BE2C (cell line): ENCODE results near the gene FOLR1.
"Not testable (repeated sequence)": the region's sequence is repeated elsewhere in the genome, so short reads cannot be mapped to it uniquely, and the experiment has no call there.

ENCODE experiments used
- DNase-seq: peaks from one replicate; pipeline ENCODE4 v3.0.0-alpha.2; 2020
- H3K27me3 ChIP-seq: fragments of 250-450 bp; sonication (Bioruptor Pico); 2 replicates; pipeline ENCODE4 v1.5.1; 2020; ENCODE audit warnings: mild to moderate bottlenecking
- H3K36me3 ChIP-seq: fragments of 250-450 bp; sonication (Bioruptor Pico); 2 replicates; pipeline ENCODE4 v1.5.1; 2020; ENCODE audit warnings: mild to moderate bottlenecking
- H3K4me1 ChIP-seq: fragments of 250-450 bp; sonication (Bioruptor Pico); 2 replicates; pipeline ENCODE4 v1.5.1; 2020
- H3K4me3 ChIP-seq: 2 replicates; pipeline ENCODE4 v1.5.1; 2011; ENCODE audit warnings: low read depth, low read length
- H3K9me3 ChIP-seq: fragments of 250-450 bp; sonication (Bioruptor Pico); 2 replicates; pipeline ENCODE4 v1.5.1; 2020
- TF ChIP-seq, protein P1 (sequence below): IDR thresholded peaks from 2 replicates; pipeline ENCODE4 v1.5.1; 2012; ENCODE audit warnings: mild to moderate bottlenecking, low read depth, low read length

Gene FOLR1

GRCh38 chr11:72155751-72156150 is 36.2 kb upstream of the FOLR1 start:
- no peak for DNase-seq
- H3K9me3 ChIP-seq = no peaks in the 10 kb centered on the region
- peaks cover 5% of the 10 kb centered on the region for H3K4me1 ChIP-seq
- no peaks in the 10 kb centered on the region for H3K27me3 ChIP-seq
- TF ChIP-seq, protein P1, sequence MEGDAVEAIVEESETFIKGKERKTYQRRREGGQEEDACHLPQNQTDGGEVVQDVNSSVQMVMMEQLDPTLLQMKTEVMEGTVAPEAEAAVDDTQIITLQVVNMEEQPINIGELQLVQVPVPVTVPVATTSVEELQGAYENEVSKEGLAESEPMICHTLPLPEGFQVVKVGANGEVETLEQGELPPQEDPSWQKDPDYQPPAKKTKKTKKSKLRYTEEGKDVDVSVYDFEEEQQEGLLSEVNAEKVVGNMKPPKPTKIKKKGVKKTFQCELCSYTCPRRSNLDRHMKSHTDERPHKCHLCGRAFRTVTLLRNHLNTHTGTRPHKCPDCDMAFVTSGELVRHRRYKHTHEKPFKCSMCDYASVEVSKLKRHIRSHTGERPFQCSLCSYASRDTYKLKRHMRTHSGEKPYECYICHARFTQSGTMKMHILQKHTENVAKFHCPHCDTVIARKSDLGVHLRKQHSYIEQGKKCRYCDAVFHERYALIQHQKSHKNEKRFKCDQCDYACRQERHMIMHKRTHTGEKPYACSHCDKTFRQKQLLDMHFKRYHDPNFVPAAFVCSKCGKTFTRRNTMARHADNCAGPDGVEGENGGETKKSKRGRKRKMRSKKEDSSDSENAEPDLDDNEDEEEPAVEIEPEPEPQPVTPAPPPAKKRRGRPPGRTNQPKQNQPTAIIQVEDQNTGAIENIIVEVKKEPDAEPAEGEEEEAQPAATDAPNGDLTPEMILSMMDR = no peak
- no peak overlapping the region for H3K4me3 ChIP-seq
- H3K36me3 ChIP-seq = no peaks in the 10 kb centered on the region

DNA sequence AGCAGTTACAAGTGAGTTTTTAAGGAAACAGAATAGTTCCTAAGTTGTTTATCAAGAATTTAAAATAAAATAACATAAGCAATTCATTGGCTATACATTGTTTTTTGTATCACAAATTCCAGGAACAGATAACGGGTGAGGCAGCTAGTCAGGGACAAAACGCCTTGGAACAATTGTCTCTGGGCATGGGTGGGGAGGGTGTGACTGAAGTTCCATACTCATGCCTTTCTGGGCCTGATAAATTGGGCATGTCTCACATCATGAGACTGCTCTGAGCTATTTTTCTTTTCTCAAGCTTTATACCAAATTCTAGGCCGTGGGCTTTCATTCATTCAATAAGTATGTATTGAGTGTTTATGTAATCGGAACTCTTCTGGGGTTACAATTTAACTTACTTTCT is 34.8 kb upstream of the FOLR1 start:
- H3K4me3 ChIP-seq = no peak overlapping the region
- no peaks in the 10 kb centered on the region for H3K27me3 ChIP-seq
- H3K4me1 ChIP-seq = peaks cover 5% of the 10 kb centered on the region
- TF ChIP-seq, protein P1 = no peak
- no peaks in the 10 kb centered on the region for H3K36me3 ChIP-seq
- DNase-seq = no peak
- H3K9me3 ChIP-seq = no peaks in the 10 kb centered on the region

DNA sequence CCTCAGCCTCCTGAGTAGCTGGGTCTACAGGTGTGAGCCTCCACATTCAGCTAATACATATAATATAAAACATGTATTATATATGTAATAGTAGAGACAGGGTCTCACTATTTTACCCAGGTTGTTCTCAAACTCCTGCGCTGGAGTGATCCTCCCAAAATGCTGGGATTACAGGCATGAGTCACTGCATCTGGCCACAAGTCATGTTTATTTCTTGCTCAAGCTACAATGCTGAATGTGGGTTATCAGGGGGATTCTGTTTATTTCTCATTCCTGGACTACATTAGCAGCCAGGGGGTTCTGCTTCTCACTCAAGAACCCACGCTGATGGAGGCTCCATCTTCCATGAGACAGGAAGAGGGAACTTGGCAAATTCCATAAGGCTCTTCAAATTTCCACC is 31.6 kb upstream of the FOLR1 start:
- TF ChIP-seq, protein P1 = no peak
- H3K27me3 ChIP-seq = no peaks in the 10 kb centered on the region
- H3K4me3 ChIP-seq = no peak overlapping the region
- no peak for DNase-seq
- no peaks in the 10 kb centered on the region for H3K4me1 ChIP-seq
- H3K36me3 ChIP-seq = no peaks in the 10 kb centered on the region
- no peaks in the 10 kb centered on the region; the same call in 1 of the 2 replicates for H3K9me3 ChIP-seq

DNA sequence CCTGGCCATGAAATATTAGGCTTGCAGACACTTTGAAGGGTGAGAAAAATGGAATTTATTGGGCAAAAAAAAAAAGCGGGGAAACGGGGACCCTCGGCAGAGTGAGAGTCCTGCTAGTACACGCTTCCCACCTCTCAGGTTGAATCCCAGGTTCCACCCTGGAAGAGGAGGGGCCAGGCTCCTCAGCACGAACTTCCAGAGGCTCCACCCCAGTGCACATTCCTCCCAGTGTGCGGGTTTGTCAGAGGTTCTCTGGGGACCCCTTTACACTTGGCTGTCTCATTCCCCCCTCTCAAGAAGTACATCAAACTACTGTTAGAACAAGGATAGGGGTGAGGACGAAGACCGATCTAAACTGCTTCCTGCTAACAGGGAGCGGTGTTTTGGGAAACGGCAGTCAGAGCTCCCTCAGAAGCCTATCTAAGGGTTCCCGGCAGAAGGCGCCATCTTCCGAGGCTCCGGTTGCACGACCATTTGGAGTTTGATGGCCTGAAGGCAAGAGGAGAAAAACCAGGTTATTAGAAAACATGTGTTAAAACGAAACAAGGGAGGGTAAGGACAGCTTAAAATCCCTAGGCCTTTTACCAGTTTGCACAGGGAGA is 28.9 kb upstream of the FOLR1 start:
- Histone ChIP-seq H3K4me1 (no peaks in the 10 kb centered on the region), H3K27me3 (no peaks in the 10 kb centered on the region), H3K9me3 (no peaks in the 10 kb centered on the region; the same call in 1 of the 2 replicates), H3K36me3 (no peaks in the 10 kb centered on the region), H3K4me3 (no peak overlapping the region)
- no peak for DNase-seq
- TF ChIP-seq, protein P1 = no peak

DNA sequence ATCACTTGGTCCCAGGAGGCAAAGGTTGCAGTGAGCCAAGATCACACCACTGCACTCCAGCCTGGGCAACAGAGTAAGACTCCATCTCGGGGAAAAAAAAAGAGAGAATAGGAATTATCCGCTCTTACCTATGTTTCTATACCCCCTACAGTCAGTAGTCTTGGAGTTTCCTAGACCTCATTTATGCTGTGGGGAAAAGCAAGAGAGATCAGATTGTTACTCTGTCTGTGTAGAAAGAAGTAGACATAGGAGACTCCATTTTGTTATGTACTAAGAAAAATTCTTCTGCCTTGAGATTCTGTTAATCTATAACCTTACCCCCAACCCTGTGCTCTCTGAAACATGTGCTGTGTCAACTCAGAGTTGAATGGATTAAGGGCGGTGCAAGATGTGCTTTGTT is 27.8 kb upstream of the FOLR1 start:
- not testable (repeated sequence) for H3K36me3 ChIP-seq, H3K4me3 ChIP-seq, H3K27me3 ChIP-seq, H3K9me3 ChIP-seq, DNase-seq, H3K4me1 ChIP-seq

- not testable (repeated sequence) for DNase-seq, H3K27me3 ChIP-seq, H3K36me3 ChIP-seq, H3K9me3 ChIP-seq, H3K4me1 ChIP-seq, H3K4me3 ChIP-seq
Observed at GRCh38 chr11:72169046-72169555, 22.8 kb upstream of the FOLR1 start.

GRCh38 chr11:72169754-72170153 is 22.2 kb upstream of the FOLR1 start:
- H3K27me3 ChIP-seq, H3K4me3 ChIP-seq, H3K36me3 ChIP-seq, DNase-seq, H3K4me1 ChIP-seq, H3K9me3 ChIP-seq: not testable (repeated sequence)

DNA sequence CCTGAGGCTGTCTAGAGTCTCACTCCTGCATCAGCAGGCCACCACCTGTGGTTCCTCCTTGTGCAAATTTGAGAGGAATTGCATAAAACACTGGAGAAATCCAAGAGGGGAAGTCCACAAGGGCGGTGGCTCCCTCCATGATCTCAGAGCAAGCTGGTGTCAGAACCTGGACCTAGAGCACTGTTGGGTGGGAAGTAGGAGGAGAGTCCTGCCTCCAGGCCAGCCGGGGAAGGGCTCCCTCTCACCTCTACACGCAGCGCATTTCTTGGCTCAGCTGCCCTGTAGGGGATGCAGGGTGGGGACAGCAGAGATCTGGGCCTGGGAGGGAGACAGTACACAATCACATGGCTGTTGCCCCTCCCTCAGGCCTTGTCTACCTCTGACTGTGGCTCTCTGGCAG is 19.9 kb upstream of the FOLR1 start:
- DNase-seq, H3K9me3 ChIP-seq, H3K4me3 ChIP-seq, H3K4me1 ChIP-seq, H3K27me3 ChIP-seq, H3K36me3 ChIP-seq: not testable (repeated sequence)
